ENCODE results near the gene SYT2.
"Not testable (repeated sequence)": the region's sequence is repeated elsewhere in the genome, so short reads cannot be mapped to it uniquely, and the experiment has no call there.

The SYT2 gene

DNA sequence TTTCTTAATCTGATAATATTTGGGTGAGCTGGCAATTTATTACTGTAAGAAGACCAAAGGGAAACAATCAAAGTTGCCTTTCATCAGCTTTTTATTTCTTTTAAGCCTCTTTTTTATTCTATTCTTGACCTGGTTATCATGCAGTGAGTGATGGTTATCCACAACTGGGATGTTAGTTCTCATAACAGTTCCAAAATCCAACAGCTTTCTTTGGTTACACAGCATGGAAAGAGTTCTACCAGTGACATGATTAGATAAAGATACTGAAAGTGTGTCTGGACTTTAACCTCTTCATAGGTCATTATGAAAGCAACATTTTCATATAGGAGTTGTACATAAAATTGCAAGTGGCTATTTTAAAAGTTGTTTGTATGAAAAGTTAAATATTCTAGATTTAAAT, 163.0 kb downstream of the SYT2 start:
- no peak overlapping the region for H3K4me3 ChIP-seq (ENCODE audit: low read depth, low read length)
- POLR2A ChIA-PET = no interaction called here
- CTCF ChIA-PET = interaction anchor here (1.0 to 1.1 kb wide), 2 partner anchors 14 to 21 kb away, joined by 3 to 4 read pairs; no protein-coding TSS in a partner anchor
- no peak for DNase-seq (ENCODE audit: low read depth, low spot score)
- TF ChIP-seq CTCF (IDR thresholded peaks at IDR 0.05; ENCODE audit: insufficient read depth, low read length, missing control alignments) = no peak

GRCh38 chr1:202546796-202547195, 163.5 kb downstream of the SYT2 start:
- H3K4me3 ChIP-seq (ENCODE audit: low read depth, low read length); DNase-seq (ENCODE audit: low read depth, low spot score); POLR2A ChIA-PET: not testable (repeated sequence)
- CTCF ChIA-PET = interaction anchor here (1.1 kb wide), 1 partner anchor 14 kb away, joined by 4 read pairs; no protein-coding TSS in a partner anchor

DNA sequence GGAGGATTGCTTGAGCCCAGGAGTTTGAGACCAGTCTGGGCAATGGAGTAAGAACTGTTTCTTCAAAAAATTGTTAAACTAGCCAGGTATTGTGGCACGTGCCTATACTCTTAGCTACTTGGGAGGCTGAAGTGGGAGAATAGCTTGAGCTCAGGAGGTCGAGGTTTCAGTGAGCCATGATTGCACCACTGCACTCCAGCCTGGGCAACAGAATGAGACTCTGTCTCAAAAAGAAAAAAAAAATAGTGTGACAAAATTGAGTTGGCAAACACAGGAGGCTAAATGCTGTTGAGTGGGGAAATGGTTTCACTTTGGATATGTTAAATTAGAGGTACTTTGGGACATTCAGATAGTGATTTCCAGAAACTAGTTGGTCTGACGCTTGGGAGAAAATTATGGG, 163.9 kb downstream of the SYT2 start:
- CTCF ChIA-PET; H3K4me3 ChIP-seq (ENCODE audit: low read depth, low read length); DNase-seq (ENCODE audit: low read depth, low spot score); POLR2A ChIA-PET: not testable (repeated sequence)

DNA sequence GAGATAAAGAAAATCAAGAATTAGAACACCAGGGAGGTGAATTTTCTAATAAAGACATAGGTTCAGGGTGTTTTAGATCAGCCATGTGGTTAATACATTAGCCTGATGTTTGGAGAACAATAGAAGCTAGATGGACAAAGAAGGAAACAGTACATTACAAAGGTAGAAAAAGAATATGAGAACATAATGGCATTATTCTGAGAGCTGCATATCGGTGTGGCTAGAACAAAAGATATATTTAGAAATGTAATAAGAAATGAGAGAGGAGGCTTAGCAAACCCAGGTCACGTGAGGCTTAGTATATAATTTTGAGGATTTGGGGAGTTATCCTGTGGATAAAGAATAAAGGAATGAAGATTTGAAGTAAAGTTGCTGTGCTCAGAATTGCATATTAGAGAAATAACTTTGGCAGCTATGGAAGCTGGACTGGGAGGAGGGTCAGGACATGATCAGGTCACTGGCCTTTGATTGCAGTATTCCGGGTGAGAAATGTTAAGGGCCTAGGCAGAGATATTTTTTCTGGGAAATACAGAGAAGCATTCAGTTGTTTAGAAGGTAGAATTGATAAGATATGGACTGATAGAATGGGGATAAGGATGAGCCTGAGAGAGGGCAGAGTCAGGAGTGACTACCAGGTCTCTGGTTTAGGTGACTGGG, 164.5 kb downstream of the SYT2 start:
- DNase-seq (ENCODE audit: low read depth, low spot score); CTCF ChIA-PET; POLR2A ChIA-PET; H3K4me3 ChIP-seq (ENCODE audit: low read depth, low read length): not testable (repeated sequence)

GRCh38 chr1:202544766-202545449, 165.3 kb downstream of the SYT2 start:
- H3K4me3 ChIP-seq (ENCODE audit: low read depth, low read length); CTCF ChIA-PET; POLR2A ChIA-PET; DNase-seq (ENCODE audit: low read depth, low spot score): not testable (repeated sequence)

DNA sequence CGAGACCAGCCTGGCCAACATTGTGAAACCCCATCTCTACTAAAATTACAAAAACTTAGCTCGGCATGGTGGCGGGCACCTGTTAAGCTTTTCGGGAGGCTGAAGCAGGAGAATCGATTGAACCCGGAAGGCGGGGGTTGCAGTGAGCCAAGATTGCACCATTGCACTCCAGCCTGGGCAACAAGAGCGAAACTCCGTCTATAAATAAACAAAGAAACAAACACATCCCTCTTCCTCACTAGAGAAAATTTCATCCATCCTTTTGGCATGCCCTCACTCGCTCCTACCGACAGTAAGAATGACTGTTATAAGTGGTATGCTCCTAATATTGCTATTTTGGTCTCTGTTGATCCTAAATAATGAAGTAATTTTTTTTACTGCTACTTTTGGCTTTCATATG, 166.7 kb downstream of the SYT2 start:
- DNase-seq (ENCODE audit: low read depth, low spot score); H3K4me3 ChIP-seq (ENCODE audit: low read depth, low read length); POLR2A ChIA-PET: not testable (repeated sequence)
- CTCF ChIA-PET = interaction anchor here (1.0 to 1.4 kb wide), 2 partner anchors 19 to 29 kb away, joined by 3 to 4 read pairs; no protein-coding TSS in a partner anchor

- POLR2A ChIA-PET; H3K4me3 ChIP-seq (ENCODE audit: low read depth, low read length); DNase-seq (ENCODE audit: low read depth, low spot score): not testable (repeated sequence)
- CTCF ChIA-PET = interaction anchor here (1.4 kb wide), 1 partner anchor 30 kb away, joined by 4 read pairs; no protein-coding TSS in a partner anchor
Measured at GRCh38 chr1:202542415-202542814, 167.8 kb downstream of the SYT2 start.

GRCh38 chr1:202540858-202541257, 169.4 kb downstream of the SYT2 start:
- peak overlapping the region; percentile 46 for H3K4me3 ChIP-seq (ENCODE audit: low read depth, low read length)
- POLR2A ChIA-PET; CTCF ChIA-PET; DNase-seq (ENCODE audit: low read depth, low spot score): not testable (repeated sequence)
